DLD1 (cell line): ENCODE results near the gene FBXL22.

ENCODE experiments used
- in situ Hi-C: cut with HindIII; loops from 2 replicates; pipeline ENCODE4 v1.10.0; 2017; ENCODE audit warnings: low sequenced_read_pairs

Gene FBXL22

DNA sequence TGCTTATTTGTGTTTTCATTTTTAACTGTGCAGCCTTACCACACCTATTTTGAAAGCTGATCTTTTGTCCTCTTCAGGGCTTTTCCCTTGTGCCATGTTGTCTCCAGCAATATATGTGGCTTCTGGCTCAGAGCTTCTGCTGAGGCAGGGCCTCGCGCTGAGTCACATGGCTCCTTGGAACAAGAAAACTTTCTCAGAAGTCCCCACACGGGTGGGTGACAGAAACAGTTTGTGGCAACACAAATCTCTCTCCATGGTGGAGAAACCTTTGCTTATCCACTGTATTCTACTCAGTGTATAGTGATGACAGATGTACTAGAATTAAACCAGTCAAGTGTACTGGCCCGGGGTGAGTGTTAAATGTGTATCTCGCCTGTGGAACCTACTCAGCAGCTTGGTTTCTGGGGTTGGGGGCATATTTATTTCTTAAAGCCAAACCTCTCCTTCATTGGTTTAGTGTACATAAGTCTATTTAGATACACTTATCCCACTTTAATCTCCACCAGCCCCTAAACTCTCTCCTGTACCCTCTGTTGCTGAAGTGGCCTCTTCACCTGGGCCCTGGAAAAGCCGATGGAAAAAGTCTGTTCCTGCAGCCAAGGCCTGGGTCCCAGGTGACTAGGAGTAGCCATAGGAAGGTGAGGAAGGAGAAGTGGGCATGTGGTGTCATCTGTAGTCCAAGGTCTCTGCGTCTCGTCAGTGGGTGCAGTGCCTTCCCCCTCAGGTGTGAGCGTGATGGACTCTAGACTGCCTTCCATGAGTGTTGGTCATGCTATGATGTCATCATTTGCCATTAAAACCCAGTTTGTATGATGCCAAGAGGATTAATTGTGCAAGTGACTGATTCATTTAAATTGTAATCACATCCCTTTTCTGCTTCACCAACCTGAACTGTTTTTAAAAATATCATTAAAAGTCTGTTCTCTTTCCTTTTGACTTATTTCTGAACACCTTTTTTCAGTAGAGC, 3.2 kb upstream of the FBXL22 start:
- in situ Hi-C loops: no loop called here

DNA sequence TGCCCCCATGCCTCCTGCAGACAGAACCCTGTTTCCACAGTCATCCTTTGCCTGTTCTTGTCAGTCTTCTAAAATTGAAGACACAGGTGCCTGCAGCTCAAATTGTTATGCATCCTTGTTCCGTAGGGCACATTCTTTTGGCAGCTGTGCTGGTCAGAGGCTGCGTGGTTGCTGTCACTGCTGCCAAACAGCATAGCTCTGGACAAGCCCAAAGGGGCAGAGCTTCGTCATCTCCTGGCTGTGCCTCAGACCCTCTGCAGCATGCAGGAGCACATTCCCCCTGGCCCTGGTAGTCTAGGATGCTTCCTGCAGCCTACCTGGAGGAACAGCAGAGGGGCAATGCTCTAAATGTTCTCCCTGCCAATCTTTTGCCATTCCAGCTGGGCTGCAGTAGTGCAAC, 2.1 kb upstream of the FBXL22 start:
- in situ Hi-C loops: no loop called here

DNA sequence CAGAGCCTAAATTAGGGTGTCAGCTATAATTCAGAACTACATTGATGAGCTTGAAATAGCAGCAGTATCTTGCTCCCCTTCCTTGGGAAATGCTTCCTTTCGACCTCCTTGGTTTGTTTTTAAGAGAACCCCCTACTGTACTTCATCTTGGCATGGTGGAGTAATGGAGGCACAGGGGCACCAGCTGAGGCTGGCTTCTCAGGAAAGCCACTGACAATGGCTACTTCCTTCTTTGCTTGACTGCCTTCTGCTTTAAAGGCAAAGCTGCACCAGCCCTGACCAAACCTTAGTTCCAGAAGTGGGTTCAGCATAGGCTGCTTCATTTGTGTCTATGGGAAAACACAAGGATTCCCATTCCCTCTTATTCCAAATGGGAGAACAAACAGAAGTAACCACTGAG, 1.5 kb upstream of the FBXL22 start:
- in situ Hi-C loops: no loop called here

DNA sequence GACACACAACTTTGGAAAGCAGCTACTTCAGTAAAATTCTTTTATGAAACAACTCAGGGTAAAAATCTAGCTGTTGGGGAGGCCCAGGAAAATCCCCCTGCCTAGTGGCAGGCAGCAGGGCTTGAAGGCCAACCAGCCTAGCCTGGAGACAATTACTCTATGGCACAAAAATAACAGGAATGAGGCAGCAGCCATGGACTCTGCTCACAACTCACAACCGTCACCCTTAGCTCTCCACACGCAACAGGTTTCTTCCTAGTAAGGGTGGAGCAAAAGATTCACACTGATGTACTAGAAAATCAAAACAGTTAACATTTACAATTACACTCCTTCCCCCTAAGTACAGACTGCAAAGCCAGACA, 530 bp upstream of the FBXL22 start:
- in situ Hi-C loops: no loop called here

DNA sequence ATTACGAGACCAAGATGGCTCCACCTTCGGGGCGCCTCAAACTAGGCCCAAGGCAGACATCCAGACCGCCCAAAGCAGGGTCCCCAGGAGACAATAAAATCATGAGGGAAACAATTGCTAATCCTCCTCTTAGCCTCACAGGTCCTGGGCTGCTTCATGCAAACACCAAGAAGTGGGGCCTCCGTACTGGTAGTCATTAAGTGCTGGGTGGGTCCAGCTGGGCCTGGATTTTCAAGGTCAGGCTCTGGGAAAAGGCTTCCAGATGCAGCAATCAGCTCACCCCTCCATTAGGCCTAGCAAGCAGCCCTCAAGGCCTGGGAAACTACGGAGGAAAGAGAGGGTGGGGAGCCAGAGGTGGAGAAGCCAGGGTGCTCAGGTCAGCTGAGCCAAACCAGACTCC, 634 bp downstream of the FBXL22 start:
- in situ Hi-C loops: no loop called here

DNA sequence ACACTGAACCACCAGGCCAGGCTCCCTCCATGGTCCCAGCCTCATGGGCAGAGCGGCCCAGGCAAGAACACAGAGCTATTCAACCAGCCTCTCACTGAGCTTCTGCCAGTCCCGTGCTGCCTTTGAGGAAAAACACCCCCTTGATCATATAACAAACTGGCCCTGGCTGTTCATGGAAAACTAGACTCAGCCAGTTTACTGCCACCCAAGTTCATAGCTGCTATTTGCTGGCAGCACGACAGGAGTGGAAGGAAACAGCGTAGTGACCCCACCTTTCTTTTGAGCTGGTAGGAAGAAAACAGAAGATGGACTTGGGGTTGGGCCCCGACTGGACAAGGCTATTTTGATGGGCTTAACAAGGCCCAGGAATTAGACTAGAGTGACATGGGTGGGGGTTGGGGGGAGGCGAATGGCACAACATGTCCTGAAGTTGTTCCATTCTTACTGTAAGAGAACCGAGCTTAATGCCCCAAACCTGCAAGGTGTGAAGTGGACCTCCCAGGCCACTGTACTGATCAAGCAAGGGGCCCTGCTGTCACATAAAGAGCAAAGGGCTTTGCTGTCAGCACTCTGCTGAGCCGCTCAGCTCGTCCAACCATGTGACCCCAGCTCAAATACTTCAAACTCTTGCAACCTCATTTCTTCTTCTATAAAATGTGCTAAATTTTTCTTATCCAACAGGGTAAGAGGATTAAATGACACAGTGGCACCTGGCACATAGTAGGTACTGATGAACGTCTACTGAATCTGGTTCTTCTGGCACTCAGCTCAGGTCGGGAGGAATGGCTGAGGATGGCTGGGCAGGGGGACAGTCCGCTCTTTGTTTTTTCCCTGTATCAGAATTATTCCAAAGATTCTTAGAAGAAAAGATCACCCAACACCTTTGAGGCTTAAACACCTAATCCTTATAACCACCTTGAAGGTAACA, 1.6 kb downstream of the FBXL22 start:
- in situ Hi-C loops: no loop called here

DNA sequence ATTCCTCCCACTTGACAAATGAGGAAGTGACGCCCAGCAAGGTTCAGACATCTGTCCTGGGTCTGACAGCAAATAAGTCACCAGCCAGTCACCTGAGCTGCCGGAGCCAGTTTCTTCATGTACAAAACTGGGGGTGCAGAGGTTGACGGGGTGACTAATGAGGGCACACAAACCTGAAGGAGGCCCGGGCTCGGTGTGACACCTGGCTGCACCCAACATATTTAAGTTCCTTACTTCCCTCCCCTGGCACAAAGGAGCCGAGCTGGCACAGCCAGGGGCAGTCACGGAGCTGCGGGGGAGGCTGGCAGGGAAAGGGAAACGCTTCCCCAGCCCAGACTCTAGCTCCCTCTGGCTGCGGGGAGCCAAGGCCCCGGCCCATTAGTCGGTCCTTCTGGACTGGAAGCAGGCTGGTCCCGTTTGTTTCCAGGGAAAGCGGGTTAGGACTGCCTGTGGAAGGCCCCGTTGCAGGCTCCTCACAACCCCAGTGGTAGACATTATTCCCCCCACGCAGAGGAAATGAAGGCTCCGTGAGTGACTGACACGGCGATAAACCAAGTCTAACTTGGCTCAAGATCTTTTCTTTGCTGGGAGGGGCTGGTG, 2.3 kb downstream of the FBXL22 start:
- in situ Hi-C loops: no loop called here

DNA sequence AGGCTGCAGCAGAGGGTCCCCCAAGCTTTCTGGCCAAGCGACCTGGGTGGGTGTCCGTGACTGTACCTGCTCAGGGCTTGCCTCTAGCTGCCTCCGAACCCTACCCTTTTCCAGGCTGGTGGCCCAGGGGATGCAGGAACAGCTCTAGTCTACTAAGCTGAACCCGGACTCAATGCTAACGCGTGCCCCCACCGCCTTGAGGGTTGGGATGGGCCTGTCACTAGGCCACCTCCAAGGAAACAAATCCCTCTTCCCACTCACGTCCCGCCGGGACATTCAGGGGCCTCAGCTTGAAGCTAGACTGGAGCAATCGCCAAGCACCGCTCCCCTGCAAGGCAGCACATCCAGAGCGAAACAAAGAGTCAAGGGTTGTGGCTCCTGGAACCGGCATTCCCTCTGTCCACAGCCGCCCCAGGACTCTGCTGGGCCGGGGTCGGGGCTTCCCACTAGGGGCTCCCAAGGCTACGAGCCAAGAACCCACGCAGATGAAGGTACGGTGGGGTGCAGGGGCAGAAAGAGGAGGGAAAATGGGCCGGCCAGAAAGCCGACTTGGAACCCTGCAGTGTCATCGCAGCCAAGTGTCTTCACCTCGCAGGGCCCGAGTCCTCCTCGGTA, 2.9 kb downstream of the FBXL22 start:
- in situ Hi-C loops: no loop called here

DNA sequence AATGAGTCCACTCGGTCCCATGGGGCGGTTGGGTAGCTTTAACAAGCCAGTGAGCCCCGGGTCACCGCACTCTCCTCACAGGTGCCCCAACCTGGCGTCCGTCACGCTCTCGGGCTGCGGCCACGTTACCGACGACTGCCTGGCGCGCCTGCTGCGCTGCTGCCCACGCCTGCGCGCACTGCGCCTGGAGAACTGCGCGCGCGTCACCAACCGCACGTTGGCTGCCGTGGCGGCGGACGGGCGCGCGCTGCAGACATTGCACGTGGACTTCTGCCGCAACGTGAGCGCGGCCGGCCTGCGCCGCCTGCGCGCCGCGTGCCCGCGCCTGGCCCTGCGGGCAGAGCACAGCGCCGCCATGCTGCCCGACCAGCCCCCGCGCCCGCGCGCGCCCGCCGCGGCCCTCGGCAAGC, 3.4 kb downstream of the FBXL22 start:
- in situ Hi-C loops: no loop called here

DNA sequence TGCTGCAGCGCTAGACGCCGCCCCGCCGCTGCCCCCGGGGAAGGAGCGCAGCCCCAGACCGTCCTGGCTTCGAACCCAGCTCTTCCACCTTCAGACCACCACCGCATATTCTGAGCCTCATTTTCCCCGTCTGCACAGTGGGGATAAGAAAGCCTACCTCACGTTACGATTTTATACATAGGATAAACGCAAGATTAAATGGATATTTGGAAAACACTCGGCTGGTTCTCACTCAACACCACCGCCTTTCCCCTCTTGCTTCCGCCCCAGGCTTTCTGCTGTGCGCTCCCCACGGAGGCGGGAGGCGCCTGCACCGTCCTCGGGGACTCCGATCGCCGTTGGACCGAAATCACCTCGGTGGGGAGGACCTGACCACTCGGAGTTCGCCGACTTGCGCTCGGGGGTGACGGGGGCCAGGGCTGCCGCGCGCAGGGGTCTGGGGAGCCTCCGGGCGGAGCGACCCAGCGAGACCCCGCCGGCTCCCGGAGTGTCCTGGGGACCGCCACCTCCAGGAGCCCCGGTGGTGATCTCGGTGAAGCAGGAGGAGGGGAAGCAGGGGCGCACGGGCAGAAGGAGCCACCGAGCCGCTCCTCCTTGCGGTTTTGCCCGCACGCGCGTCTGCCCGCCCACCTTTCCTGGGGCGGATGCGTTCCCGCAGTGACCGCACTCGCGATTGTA, 4.0 kb downstream of the FBXL22 start:
- in situ Hi-C loops: no loop called here

DNA sequence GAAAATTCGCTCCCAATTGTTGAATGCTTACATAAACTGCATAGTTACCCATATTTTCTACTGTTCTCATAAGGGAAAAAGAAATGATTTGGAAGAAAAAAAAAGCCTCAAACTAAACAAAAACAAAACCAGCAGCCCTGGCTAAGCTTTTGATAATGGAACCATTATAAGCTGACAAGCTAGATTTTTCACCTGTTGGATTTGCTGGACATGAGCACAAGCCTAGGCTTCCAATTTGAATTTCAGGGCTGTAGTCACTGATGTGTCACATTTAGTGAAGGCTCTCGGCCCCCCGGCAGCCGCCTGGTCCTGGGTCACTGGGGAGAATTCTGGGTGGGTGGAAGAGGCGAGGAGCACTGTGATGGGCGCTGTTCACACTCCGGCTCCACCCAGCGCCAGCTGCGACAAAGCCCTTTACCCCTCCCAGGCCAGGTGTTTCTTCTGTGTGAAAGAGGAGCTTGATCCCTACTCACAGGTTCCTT, 4.6 kb downstream of the FBXL22 start:
- in situ Hi-C loops: no loop called here

DNA sequence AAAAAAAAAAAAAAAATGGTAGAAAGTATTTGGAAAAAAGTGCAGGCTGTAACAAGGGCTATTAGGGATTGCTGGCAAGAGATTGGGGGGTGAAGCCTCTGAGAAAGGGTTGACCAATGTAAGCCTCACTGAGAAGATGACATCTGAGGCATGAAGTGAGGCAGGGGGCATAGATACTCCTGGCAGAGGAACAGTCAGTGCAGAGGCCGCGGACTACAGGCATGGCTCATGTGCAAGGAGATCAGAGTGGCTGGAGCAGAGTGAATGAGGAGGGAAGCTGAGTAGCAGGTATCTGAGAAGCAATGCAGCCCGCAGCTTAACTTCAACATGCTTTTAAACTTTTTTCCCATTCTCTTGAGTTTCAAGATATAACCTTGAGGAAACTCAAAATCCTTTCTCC, 5.4 kb downstream of the FBXL22 start:
- in situ Hi-C loops: no loop called here

DNA sequence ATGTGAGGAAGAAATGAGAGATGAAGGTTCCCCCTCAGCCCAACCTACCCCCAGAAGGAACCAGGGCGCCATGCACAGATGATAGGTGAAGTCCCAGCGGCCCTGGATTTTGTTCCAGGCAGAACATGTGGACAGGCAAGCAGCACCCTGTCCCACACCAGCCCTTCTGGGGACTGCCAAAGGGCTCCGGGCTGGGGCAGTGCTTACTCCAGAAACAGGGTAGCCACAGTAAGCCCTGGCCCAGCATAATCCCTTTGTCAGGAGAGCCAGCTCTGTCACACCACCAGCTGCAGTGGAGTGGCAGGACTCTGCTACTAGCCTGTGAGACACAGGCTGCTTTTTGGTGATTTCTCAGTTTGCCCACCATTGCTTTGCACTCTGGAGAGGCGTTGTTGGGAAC, 6.3 kb downstream of the FBXL22 start:
- in situ Hi-C loops: no loop called here

DNA sequence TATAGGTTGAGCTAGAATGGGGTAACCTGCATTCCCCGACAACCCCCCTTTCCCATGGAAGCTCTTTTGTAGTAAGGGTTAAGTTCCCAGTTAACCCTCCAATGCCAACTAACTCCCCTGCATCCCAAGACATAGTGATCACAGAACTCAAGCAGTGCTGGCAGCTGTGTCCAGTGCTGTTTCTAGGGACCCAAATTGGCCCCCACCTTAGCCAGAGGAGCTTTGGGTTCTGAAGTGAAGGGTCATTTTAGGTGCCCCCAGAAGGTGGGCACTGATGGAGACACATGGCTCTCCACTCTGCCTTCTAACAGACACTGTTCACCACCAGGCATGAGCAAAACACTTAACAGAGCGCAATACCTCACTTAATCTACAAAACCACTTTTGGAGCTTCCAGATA, 7.1 kb downstream of the FBXL22 start:
- in situ Hi-C loops: no loop called here

DNA sequence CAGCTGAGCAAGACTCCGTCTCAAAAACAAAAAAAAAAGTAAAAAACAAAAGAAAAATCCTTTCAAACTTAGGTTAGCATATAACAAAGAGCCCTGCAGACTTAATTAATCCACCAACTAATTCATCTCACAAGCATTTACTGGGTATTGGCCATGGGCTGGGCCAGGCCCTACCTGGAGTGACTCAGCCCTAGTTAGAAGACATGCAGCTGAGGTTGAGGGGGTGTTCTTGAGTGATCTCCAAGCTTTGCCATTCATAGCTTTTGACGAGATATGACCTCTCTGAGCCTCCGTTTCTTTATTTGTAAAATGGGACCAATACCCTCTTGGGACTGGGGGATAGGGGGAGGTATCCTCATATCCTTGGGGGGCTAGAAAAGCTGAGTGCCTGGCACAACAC, 7.8 kb downstream of the FBXL22 start:
- in situ Hi-C loops: no loop called here

DNA sequence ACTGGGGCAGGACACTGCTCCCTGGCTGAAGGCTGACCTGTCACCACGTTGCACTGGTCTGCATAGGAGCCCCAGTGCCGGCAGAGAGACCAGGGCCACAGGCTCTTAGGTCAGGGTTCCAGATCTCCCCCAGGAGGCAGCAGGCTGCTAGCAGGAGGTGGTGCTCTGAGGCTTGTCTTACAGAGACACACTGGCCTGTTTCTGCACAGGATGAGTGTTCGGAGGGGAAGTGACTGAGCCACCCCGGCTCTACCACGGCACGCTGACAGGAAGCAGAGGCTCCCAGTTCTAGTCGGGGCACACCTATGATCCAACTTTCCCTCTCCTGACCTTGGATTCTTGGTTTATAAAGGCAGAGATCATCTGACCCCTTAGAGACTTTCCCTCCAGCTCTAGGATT, 8.6 kb downstream of the FBXL22 start:
- in situ Hi-C loops: no loop called here

DNA sequence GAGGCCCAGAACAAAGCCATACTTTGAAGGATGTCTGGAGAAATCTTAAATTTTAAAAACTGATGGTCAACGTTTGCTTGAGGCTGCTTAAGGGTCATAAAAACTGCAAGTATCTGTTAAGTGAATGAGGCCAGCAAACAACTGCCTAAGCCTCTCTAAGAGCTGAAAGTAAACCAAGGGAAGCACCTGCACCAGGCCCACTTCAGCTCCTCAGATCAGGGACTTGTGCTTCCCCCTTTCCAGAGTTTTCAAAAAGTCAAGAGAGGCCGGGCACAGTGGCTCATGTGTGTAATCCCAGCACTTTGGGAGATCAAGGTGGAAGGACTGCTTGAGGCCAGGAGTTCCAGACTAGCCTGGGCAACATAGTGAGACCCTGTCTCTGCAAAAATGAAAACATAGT, 9.1 kb downstream of the FBXL22 start:
- in situ Hi-C loops: no loop called here

DNA sequence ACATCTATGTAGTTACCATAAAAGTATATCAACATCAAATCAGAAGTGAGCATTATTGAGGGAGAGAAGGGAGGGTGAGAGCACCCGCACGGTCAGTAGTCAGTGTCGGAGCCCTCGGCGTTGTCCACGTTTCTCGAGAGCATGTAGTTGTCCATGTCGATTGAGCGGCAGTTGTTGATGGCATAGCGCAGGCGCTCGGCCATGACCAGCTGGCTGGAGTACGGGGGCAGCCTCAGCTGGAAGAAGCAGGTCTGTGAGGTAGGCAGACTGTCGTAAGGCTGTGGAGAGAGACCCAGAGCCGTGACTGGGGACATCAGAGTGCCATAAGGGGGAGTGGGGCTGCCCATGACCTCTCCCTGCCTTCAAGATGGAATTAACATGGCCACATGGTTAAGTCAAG, 11.8 kb downstream of the FBXL22 start:
- in situ Hi-C loops: no loop called here

DNA sequence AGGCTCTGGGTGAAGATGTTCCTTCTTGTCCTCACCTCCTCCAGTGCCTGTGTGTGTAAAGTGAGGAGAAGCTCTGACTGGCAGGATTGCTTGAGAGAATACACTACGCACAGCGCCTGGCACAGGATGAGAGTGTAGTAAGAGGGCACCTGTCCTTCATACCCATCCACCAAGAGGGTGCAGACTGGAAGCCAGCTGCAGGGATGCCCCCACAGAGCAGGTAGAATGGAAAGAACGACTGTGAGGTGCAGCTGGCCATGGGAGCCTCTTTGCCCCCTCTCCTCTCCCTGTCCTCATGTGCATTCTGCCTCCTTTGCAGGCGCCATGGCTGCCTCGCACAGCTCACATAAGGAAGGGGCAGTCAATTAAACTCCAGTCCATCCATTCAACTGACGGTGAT, 12.3 kb downstream of the FBXL22 start:
- in situ Hi-C loops: no loop called here

DNA sequence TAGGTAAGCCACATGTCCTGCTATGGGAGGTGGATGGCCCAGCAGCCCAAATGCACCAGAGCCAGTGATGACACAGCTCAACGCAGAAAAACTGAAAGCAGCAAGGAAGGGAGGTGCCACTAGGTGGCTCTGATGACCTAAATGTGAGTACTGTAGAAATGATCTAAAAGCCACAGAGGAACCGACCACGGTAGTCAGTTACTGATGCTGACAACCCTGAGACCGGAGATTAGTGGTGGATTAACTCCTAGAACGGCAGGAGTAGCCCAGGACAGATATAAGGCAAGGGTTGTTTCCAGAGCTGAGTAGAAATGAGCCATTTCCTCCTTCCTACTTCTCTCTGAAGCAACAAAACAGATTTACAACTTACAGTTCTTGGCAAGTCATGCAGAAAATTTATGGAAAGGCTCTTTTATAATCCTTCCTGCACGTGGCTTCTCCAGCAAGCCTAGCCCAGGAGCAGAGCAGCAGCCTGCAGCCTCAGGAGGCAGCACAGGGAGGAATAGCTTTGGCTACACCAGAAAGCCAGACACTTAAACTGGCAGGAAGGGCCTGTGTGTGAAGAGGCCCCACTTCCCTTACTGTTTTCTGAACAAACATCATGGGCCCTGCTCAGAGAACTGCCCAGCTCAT, 13.1 kb downstream of the FBXL22 start:
- in situ Hi-C loops: no loop called here
